Activated CD8-positive, alpha-beta memory T cell treated with anti-CD3 and anti-CD28 coated beads, Interleukin-2, amount 50 U/mL, for 4 hours (primary cell): Measurements from ENCODE around the gene NRSN2.
"Not testable (repeated sequence)": the region's sequence is repeated elsewhere in the genome, so short reads cannot be mapped to it uniquely, and the experiment has no call there.

Source experiments
- DNase-seq: peaks from one replicate; pipeline ENCODE4 v3.0.0-alpha.2; 2020

The NRSN2 gene

GRCh38 chr20:354298-354977, 7.5 kb downstream of the NRSN2 start:
- peak; percentile 80 for DNase-seq

- not testable (repeated sequence) for DNase-seq
Observed at GRCh38 chr20:356154-356553, 9.2 kb downstream of the NRSN2 start.

GRCh38 chr20:356745-357144, 9.8 kb downstream of the NRSN2 start:
- no peak for DNase-seq

GRCh38 chr20:358891-359555, 12.1 kb downstream of the NRSN2 start:
- DNase-seq, result no peak

GRCh38 chr20:361561-361960, 14.7 kb downstream of the NRSN2 start:
- DNase-seq, result no peak

GRCh38 chr20:362271-363254, 15.7 kb downstream of the NRSN2 start:
- peak; percentile 27 for DNase-seq

GRCh38 chr20:363319-364078, 16.6 kb downstream of the NRSN2 start:
- DNase-seq, result no peak

- DNase-seq, result no peak
Observed at GRCh38 chr20:364905-365794, 18.2 kb downstream of the NRSN2 start.

- no peak for DNase-seq
Observed at GRCh38 chr20:366041-366718, 19.3 kb downstream of the NRSN2 start.

GRCh38 chr20:366719-367485, 20.0 kb downstream of the NRSN2 start:
- no peak for DNase-seq

GRCh38 chr20:367486-367887, 20.6 kb downstream of the NRSN2 start:
- no peak for DNase-seq

- DNase-seq, result no peak
Observed at GRCh38 chr20:368915-369314, 22.0 kb downstream of the NRSN2 start.

- DNase-seq, result no peak
Observed at GRCh38 chr20:370151-370600, 23.3 kb downstream of the NRSN2 start.

- no peak for DNase-seq
Observed at GRCh38 chr20:370977-371754, 24.3 kb downstream of the NRSN2 start.

GRCh38 chr20:371755-372542, 25.0 kb downstream of the NRSN2 start:
- no peak for DNase-seq

- DNase-seq, result not testable (repeated sequence)
Observed at GRCh38 chr20:372543-373082, 25.7 kb downstream of the NRSN2 start.

- no peak for DNase-seq
Observed at GRCh38 chr20:373171-373890, 26.4 kb downstream of the NRSN2 start.
